Stimulated activated CD4-positive, alpha-beta T cell treated with anti-CD3 and anti-CD28 coated beads, Interleukin-12 subunit alpha, Interleukin-12 subunit beta, amount 100 ng/mL, for 4 hours (primary cell): ENCODE results near the gene LCN6.
"Not testable (repeated sequence)": the region's sequence is repeated elsewhere in the genome, so short reads cannot be mapped to it uniquely, and the experiment has no call there.

Experiments used
- DNase-seq: peaks from one replicate; pipeline ENCODE4 v3.0.0-alpha.2; 2020

LCN6 gene

GRCh38 chr9:136722093-136722968, 26.0 kb downstream of the LCN6 start:
- no peak for DNase-seq

- no peak for DNase-seq
These were observed 26.8 kb downstream of the LCN6 start for GRCh38 chr9:136721339-136722092.

- DNase-seq = no peak
These were observed 27.4 kb downstream of the LCN6 start for GRCh38 chr9:136720898-136721338.

- DNase-seq = no peak
These were observed 28.0 kb downstream of the LCN6 start for GRCh38 chr9:136720251-136720897.

GRCh38 chr9:136719195-136719880, 29.0 kb downstream of the LCN6 start:
- no peak for DNase-seq

GRCh38 chr9:136718345-136719194, 29.8 kb downstream of the LCN6 start:
- DNase-seq = no peak

- no peak for DNase-seq
These were observed 30.9 kb downstream of the LCN6 start for GRCh38 chr9:136717399-136717798.

GRCh38 chr9:136714893-136715274, 33.4 kb downstream of the LCN6 start:
- DNase-seq = no peak

GRCh38 chr9:136714096-136714892, 34.0 kb downstream of the LCN6 start:
- DNase-seq = no peak

GRCh38 chr9:136713550-136713949, 34.8 kb downstream of the LCN6 start:
- DNase-seq = no peak

GRCh38 chr9:136712690-136713544, 35.4 kb downstream of the LCN6 start:
- no peak for DNase-seq

GRCh38 chr9:136711751-136712689, 36.3 kb downstream of the LCN6 start, which contains the start of gene DIPK1B:
Gene DIPK1B (plus strand): TSS chr9:136712572. CDS start chr9:136712666, 94 bp downstream.
- no peak for DNase-seq

GRCh38 chr9:136711219-136711648, 37.1 kb downstream of the LCN6 start:
- DNase-seq = not testable (repeated sequence)

GRCh38 chr9:136710543-136710942, 37.8 kb downstream of the LCN6 start:
- DNase-seq = no peak

- no peak for DNase-seq
These were observed 38.7 kb downstream of the LCN6 start for GRCh38 chr9:136709454-136710109.

- no peak for DNase-seq
These were observed 40.3 kb downstream of the LCN6 start for GRCh38 chr9:136707849-136708517.

GRCh38 chr9:136707011-136707410, 41.3 kb downstream of the LCN6 start:
- DNase-seq = no peak

GRCh38 chr9:136705564-136705963, 42.8 kb downstream of the LCN6 start:
- DNase-seq = no peak
